HCT116 (cell line): ENCODE measurements around the gene COL28A1. TPM values are rescaled to one million over a fixed set of nuclear protein-coding genes. Genes with fewer than 3 reads are reported as not detected.

Experiments
- ATAC-seq: fragments of 200-7000 bp; cut with Tn5 transposase; 2 replicates; pipeline ENCODE4 v1.9.1; 2020; ENCODE audit warnings: mild to moderate bottlenecking, moderate library complexity
- BruUV-seq: library from RNA; stranded (reverse); fragments of 400-500 nt; replicated peaks from 2 replicates; lab custom pipeline; 2021; lab: Mats Ljungman, UMichigan
- CTCF ChIA-PET: fragments of 300-600 bp; sonication (Branson Sonifier 250); formaldehyde crosslinking; loops from one replicate; lab custom pipeline; 2021; ENCODE audit warnings: antibody characterized with exemption; lab: Charles Lee
- POLR2A ChIA-PET: fragments of 300-600, 350-600 bp; sonication (Branson Sonifier 250); formaldehyde crosslinking; loops from one replicate; lab custom pipeline; 2021; ENCODE audit warnings: antibody characterized with exemption; lab: Charles Lee
- RAD21 ChIA-PET, 2 experiments: fragments of 300-600 bp; sonication (Branson Sonifier 250); formaldehyde crosslinking; loops; one replicate each; lab custom pipeline; 2023; ENCODE audit warnings: low total read pairs in 2 of 2; ENCODE audit not compliant: uncharacterized antibody in 2 of 2, unreplicated experiment in 2 of 2, low non-redundant PET in 1 of 2; lab: Charles Lee
- DNase-seq: peaks from one replicate; pipeline ENCODE4 v3.0.0-alpha.2; 2010; ENCODE audit warnings: low read depth, low spot score
- H2AFZ ChIP-seq: fragments of 200-600 bp; shearing (Covaris generic), sonication (generic); 2 replicates; pipeline ENCODE4 v1.6.1; 2017; ENCODE audit warnings: low read depth, mixed run types, mixed read lengths, antibody characterized with exemption, low read length; ENCODE audit not compliant: poor library complexity, severe bottlenecking
- H3K27ac ChIP-seq: 2 replicates; pipeline ENCODE4 v1.5.1; 2012; ENCODE audit warnings: low read depth, low read length
- H3K27me3 ChIP-seq: fragments of 200-600 bp; sonication (generic); 2 replicates; pipeline ENCODE4 v1.6.1; 2016; ENCODE audit warnings: mixed run types, low read length, mixed read lengths; ENCODE audit not compliant: insufficient read depth
- H3K36me3 ChIP-seq, 2 experiments: fragments of 200-500 bp in 1 of 2; fragments of 200-600 bp in 1 of 2; sonication (Bioruptor generic) in 1 of 2; sonication (generic) in 1 of 2; 2 replicates each; pipeline versions ENCODE4 v1.5.1 to v1.6.1; 2014 to 2016; ENCODE audit warnings: low read length in 2 of 2, inconsistent platforms in 1 of 2, mixed read lengths in 1 of 2, mixed run types in 1 of 2; ENCODE audit not compliant: insufficient read depth in 2 of 2, control insufficient read depth in 1 of 2
- H3K4me1 ChIP-seq, 2 experiments: fragments of 200-600 bp in 1 of 2; sonication (generic) in 1 of 2; 2 replicates each; pipeline versions ENCODE4 v1.5.1 to v1.6.1; 2012 to 2017; ENCODE audit warnings: low read length in 2 of 2, inconsistent platforms in 1 of 2, mild to moderate bottlenecking in 1 of 2, mixed read lengths in 1 of 2, mixed run types in 1 of 2, moderate library complexity in 1 of 2; ENCODE audit not compliant: insufficient read depth in 2 of 2, control insufficient read depth in 1 of 2
- H3K4me2 ChIP-seq: fragments of 200-600 bp; sonication (generic); 2 replicates; pipeline ENCODE4 v1.6.1; 2017; ENCODE audit warnings: mixed run types, low read length, mixed read lengths
- H3K4me3 ChIP-seq, 2 experiments: fragments of 200-600 bp in 1 of 2; sonication (generic) in 1 of 2; replicated peaks in 1 of 2; 2 replicates each; pipeline ENCODE4 v1.5.1; 2011 to 2016; ENCODE audit warnings: low read length in 2 of 2, control low read depth in 1 of 2, low read depth in 1 of 2, mild to moderate bottlenecking in 1 of 2, mixed read lengths in 1 of 2, mixed run types in 1 of 2
- H3K79me2 ChIP-seq: fragments of 200-600 bp; sonication (generic); 2 replicates; pipeline ENCODE4 v1.6.1; 2017; ENCODE audit warnings: mild to moderate bottlenecking, mixed run types, low read length, moderate library complexity, mixed read lengths; ENCODE audit not compliant: insufficient read depth
- H3K9ac ChIP-seq: fragments of 200-600 bp; sonication (generic); 2 replicates; pipeline ENCODE4 v1.6.1; 2016; ENCODE audit warnings: low read length, mixed read lengths
- H3K9me2 ChIP-seq: fragments of 200-600 bp; sonication (generic), shearing (Covaris generic); 2 replicates; pipeline ENCODE4 v1.6.1; 2017; ENCODE audit warnings: mixed run types, mild to moderate bottlenecking, moderate library complexity; ENCODE audit not compliant: insufficient read depth
- H3K9me3 ChIP-seq, 2 experiments: fragments of 200-500 bp in 1 of 2; fragments of 200-600 bp in 1 of 2; sonication (Bioruptor generic) in 1 of 2; sonication (generic) in 1 of 2; 2 replicates each; pipeline ENCODE4 v1.6.1; 2014 to 2017; ENCODE audit warnings: low read length in 2 of 2, mixed read lengths in 2 of 2, inconsistent platforms in 1 of 2, low read depth in 1 of 2, mild to moderate bottlenecking in 1 of 2, mixed run types in 1 of 2, moderate library complexity in 1 of 2; ENCODE audit not compliant: control insufficient read depth in 1 of 2, insufficient read depth in 1 of 2
- H4K20me1 ChIP-seq: fragments of 200-600 bp; sonication (generic), shearing (Covaris generic); 2 replicates; pipeline ENCODE4 v1.6.1; 2017; ENCODE audit warnings: mixed run types, mild to moderate bottlenecking, moderate library complexity; ENCODE audit not compliant: insufficient read depth
- ELF1 ChIP-seq: IDR thresholded peaks from 2 replicates; pipeline ENCODE4 v1.6.1; 2012; ENCODE audit warnings: low read depth, borderline replicate concordance
- JUND ChIP-seq: IDR thresholded peaks from 2 replicates; pipeline ENCODE4 v1.6.1; 2012
- MAX ChIP-seq: IDR thresholded peaks from 2 replicates; pipeline ENCODE4 v1.6.1; 2012
- POLR2A ChIP-seq: IDR thresholded peaks from 2 replicates; pipeline ENCODE4 v1.7.0; 2011; ENCODE audit warnings: borderline replicate concordance; ENCODE audit not compliant: insufficient read depth, insufficient read length; ENCODE audit errors: extremely low read depth
- SIN3A ChIP-seq: IDR thresholded peaks from 2 replicates; pipeline ENCODE4 v1.6.1; 2012; ENCODE audit warnings: low read depth
- ZFX ChIP-seq: fragments of 450-650 bp; IDR thresholded peaks from 2 replicates; pipeline ENCODE4 v1.6.1; 2017
- intact Hi-C: fragments of 100-400 bp; cut with micrococcal nuclease; formaldehyde crosslinking; loops from 2 replicates; pipeline ENCODE4 v1.10.0; 2022
- total RNA-seq: library from RNA; stranded (reverse); gene quantifications from one replicate; pipeline ENCODE4 v1.2.1, GENCODE V29; 2021; ENCODE audit not compliant: unreplicated experiment

COL28A1 gene
- total RNA-seq, 1 experiment from 2014 or later = 0.12 TPM

- TF ChIP-seq JUND = no peak
- no peak for TF ChIP-seq ELF1
- no peak for TF ChIP-seq POLR2A
These were observed 118.3 kb downstream of the COL28A1 start (continued) for GRCh38 chr7:7417414-7417813.

DNA sequence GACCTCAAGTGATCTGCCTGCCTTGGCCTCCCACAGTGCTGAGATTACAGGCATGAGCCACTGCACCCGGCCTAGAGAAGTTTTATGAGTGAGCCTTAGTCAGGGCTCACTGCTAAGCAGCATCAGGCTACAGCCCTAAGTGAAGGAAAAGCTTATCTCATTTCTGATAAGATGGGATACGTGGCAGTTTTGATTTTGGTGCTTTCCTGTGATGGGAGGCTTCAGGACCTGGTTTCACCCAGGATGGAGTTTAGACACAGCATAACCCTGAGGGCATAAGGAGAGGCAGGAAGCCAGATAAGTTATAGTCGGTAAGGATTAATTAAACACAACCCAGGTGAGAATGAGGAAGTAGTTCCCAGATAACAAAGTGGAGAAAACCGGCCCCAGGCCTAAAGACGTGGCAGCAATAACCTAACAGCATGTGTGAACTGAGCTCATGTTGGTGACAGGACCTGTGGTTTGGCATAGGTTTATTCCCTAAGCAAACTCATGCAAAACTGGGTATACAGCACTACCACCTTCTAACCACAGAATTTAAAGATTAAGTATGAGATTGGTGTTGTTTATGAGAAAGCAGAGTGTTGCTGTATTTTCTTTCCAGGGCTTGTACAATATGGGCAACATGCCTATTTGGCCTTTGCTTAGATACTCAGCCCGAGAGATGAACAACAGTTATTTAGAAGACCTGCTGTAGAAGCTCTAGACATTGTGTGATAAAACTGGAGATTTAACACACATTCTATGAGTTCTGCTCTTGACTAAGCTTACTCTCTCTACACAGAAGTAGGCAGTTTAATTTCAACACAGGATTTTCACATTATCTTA is 119.4 kb downstream of the COL28A1 start:
- no TSS peak for BruUV-seq

More for the DNA sequence above, 119.4 kb downstream of the COL28A1 start:
- TF ChIP-seq SIN3A = no peak
- TF ChIP-seq MAX = no peak
- no peak for TF ChIP-seq ZFX
- no peak for TF ChIP-seq JUND
- no peak; the same call in 1 of the 2 replicates for ATAC-seq
- no peak overlapping the region for H3K4me3 ChIP-seq
- H2AFZ ChIP-seq = no peak overlapping the region
- H3K4me1 ChIP-seq = peaks cover 0 to 5% of the 10 kb centered on the region in 2 experiments; a peak in 1 of 4 replicates
- RAD21 ChIA-PET = no interaction called here
- CTCF ChIA-PET = interaction anchor here (0.5 to 1.1 kb wide), 3 partner anchors 313 to 365 kb away, joined by 3 to 7 read pairs (median 4); no protein-coding TSS in a partner anchor
- H3K79me2 ChIP-seq = no peaks in the 10 kb centered on the region
- H3K9me2 ChIP-seq = no peaks in the 10 kb centered on the region
- H3K27me3 ChIP-seq = no peaks in the 10 kb centered on the region
- no peak overlapping the region for H3K9ac ChIP-seq
- H3K4me2 ChIP-seq = no peak overlapping the region; the same call in 1 of the 2 replicates
- no peaks in the 10 kb centered on the region for H3K9me3 ChIP-seq
- intact Hi-C loops = no loop called here
- H3K27ac ChIP-seq = no peak overlapping the region
- DNase-seq = no peak
- no peaks in the 10 kb centered on the region for H3K36me3 ChIP-seq
- no peaks in the 10 kb centered on the region for H4K20me1 ChIP-seq
- POLR2A ChIA-PET = no interaction called here
